ENCODE data around the gene RTF2.
"Not testable (repeated sequence)": the region's sequence is repeated elsewhere in the genome, so short reads cannot be mapped to it uniquely, and the experiment has no call there.

The RTF2 gene

DNA sequence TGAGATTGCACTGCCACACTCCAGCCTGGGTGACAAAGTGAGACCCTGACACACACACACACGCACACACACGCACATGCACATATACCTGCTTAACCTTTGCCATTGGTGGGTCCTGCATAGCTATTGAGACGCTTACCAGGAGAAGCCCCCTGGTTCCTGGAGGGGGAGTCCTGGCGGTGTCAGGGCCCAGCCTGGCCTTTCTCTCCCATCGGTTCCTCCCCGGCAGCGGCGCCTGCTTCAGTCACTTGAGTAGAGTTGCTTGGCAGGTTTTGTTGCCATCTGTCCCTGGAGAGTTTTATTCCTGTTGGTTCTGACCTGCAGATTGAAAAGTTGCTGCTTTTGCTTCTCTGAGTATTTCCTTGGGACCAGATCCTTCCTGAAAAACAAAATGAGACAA lies 35.5 kb downstream of the RTF2 start:
- DNase-seq, result no peak

DNA sequence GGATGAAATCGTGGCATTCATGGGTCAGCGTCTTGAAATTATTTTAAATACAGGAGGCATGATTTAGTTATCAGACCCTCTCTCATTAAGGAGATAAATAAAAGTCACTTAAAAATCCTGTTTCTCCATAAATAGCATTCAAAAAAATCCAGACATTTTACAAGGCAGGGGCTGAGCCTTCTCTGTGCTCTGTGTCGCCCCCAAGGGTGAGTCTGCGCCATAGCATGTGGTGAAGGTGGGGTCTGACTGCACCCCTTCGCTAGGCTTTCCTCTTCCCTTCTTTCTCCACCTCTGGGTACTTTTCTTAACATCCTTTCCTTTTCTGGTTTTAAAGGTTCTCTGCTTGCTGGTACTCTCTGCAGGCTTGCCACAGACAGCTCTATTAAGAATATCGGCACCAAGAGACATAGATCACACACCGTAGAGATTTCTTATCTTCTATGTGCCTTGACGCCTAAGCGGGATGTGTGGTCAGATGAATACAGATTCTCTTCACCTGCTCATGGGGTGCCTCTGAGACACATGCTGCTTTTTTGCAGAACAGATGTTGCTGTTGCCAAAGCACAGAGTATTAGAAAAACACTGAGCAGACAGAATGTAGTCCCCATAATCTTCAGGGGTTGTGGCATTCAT lies 36.1 kb downstream of the RTF2 start:
- DNase-seq, result peak; percentile 25

GRCh38 chr20:56506103-56506502 lies 37.7 kb downstream of the RTF2 start:
- DNase-seq, result no peak

- no peak for DNase-seq
These were observed 43.5 kb downstream of the RTF2 start for GRCh38 chr20:56511926-56512325.

GRCh38 chr20:56513161-56514150 lies 45.0 kb downstream of the RTF2 start:
- no peak for DNase-seq

- no peak for DNase-seq
These were observed 48.2 kb downstream of the RTF2 start for GRCh38 chr20:56516631-56517030.

DNA sequence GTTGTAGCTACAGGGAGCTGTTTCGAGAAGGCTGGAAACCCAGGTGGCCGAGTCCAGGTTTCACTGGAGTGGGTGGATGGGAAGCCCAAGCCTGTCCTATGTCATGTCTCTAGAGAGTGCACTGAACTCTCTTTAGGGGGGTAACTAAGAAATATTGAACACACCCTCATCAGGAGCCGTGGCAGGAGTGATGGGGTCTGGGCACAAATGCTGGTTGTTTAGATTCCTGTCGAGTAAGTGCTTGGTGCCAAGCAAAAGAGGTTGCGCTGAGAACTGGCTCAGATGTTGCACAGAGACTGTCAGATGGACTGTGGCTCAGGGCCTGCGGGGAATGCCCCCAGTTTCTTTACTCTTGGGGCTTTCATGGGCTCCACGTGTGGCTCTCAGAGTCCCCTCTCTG lies 48.8 kb downstream of the RTF2 start:
- no peak for DNase-seq

- no peak for DNase-seq
These were observed 49.2 kb downstream of the RTF2 start for GRCh38 chr20:56517641-56518040.

DNA sequence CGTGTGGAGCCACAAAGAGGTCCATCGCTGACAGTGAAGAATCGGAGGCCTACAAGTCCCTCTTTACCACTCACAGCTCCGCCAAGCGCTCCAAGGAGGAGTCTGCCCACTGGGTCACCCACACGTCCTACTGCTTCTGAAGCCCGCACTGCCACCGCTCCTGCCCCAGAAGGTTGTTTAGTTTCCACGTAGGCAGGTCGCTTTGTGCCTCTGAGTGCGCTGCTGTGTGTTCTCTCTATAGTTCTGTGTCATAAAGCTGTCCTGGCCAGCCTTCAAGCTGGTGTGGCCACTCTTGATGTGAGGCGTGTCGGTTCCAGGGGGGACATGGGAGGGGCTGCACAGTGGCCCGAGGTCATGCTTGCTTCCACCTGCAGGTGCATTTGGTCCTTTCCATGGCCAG lies 49.7 kb downstream of the RTF2 start:
- DNase-seq, result no peak

GRCh38 chr20:56518721-56519398 lies 50.4 kb downstream of the RTF2 start:
- no peak for DNase-seq

GRCh38 chr20:56519551-56519950 lies 51.1 kb downstream of the RTF2 start:
- DNase-seq, result no peak

DNA sequence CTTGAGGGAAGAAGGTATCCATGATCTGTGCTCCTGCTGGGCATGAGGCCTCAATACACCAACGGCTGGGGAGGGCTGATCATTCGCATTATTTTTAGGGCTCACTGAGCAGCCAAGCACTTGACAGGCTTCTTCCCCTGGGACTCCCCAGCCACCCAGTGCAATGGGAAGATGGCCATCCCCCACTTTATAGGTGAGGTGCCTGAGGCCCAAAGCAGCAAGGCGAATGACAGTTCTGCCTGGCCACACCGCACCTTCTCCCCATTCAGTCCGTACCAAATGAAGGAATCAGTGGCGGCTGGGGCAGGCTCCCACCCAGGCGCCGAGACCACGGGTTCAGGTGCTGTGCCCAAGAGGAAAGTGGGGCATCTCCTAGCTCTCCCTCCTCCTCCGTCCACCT lies 51.8 kb downstream of the RTF2 start:
- DNase-seq, result no peak

DNA sequence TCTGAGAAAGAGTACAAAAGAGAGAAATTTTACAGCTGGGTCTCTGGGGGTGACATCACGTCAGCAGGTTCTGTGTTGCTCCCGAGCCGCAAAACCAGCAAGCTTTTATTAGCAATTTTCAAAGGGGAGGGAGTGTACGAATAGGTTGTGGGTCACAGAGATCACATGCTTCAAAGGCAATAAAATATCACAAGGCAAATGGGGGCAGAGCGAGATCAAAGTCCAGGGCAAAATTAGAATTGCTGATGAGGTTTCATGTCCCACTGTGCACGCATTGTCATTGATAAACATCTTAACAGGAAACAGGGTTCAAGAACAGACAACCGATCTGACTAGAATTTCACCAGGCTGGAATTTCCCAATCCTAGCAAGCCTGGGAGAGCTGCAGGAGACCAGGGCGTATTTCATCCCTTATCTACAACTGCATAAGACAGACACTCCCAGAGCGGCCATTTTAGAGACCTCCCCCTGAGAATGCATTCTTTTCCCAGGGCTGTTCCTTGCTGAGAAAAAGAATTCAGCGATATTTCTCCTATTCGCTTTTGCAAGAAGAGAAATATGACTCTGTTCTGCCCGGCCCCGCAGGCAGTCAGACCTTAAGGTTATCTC lies 52.4 kb downstream of the RTF2 start:
- DNase-seq, result not testable (repeated sequence)

DNA sequence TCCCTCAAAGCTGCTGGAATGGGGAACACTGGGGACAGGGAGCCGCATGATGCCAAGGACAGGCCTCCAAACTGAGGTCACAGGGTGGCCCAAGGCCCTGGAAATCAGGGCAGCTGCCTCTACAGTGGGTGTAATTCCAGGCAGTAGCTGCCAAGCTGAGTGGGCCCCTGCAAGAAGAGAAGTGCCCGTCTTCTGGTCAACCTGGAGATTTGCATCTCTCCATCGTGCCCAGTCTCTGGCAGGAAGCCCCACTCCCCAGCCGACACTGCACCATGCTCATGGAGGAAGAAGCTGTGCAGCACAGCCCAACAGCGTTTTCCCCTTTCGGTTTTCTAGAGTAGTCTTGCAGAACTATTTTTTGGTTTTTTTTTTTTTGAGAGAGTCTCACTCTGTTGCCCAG lies 53.9 kb downstream of the RTF2 start:
- no peak for DNase-seq

DNA sequence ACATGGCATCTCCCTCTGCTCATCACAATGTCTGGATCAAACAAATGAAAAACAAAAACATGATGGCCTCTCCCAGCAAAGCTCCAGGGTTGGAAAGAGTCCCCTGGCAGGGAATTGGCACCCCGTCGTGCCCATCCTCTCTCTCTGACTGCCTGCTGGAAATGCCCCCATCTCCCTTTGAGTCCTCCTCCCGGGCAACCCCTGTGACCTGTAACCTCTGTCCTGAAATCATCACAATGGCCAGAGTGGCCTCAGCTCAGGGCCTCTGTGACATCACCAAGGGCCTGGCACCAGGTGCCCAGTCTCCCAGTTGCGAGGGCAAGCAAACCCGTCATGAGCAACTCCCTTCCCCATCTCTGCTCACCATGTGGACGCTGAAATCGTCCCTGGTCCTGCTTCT lies 56.0 kb downstream of the RTF2 start, which contains the start of gene FAM209A:
Gene FAM209A (plus strand): TSS at position 301 of the 400 bp plus-strand sequence. CDS start 65 bp downstream, at position 366.
- not testable (repeated sequence) for DNase-seq

DNA sequence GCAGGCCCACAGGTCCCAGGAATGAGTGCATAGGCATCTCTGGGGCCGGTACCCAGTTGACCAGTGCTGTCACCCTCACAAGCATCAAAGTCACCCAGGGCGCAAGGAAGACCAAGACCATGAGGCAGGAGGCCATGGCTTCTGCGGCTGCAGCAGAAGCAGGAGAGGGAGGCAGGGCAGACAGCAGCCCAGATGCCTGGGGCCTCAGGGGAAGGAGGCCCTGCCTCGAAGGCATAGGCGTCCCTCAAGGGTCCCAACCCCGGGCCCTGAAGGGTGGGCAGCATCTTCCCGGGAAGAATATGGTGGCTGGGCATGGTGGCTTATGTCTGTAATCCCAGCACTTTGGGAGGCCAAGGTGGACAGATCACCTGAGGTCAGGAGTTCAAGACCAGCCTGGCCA lies 59.1 kb downstream of the RTF2 start:
- no peak for DNase-seq

DNA sequence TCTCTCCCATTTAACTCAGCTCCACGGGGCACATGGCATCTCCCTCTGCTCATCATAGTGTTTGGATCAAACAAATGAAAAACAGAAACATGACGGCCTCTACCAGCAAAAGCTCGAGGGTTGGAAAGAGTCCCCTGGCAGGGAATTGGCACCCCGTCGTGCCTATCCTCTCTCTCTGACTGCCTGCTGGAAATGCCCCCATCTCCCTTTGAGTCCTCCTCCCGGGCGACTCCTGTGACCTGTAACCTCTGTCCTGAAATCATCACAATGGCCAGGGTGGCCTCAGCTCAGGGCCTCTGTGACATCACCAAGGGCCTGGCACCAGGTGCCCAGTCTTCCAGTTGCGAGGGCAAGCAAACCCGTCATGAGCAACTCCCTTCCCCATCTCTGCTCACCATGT lies 64.5 kb downstream of the RTF2 start, which contains the start of gene FAM209B:
Gene FAM209B (plus strand): TSS at position 301 of the 400 bp plus-strand sequence. CDS start 96 bp downstream, at position 397.
- not testable (repeated sequence) for DNase-seq

GRCh38 chr20:56537997-56538396 lies 69.6 kb downstream of the RTF2 start:
- DNase-seq, result no peak

DNA sequence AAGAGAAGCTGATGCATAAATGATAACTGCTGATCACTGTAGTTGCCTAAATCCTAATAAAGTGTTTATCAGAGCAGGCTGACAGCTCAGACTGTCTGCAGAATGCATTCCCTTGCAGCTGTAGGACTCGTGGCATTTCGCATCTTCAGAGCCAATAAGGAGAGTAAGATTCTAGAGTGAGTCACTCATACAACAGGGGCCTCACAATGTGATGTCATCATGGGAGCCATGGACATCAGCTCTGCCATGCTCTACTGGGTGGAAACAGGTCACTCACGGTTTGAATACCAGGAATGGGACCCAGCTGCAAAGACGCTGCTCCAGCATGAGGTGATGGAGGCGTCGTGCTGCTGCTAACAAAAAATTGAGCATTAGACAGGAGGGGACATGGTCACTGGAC lies 72.0 kb downstream of the RTF2 start:
- no peak for DNase-seq

GRCh38 chr20:56542489-56543030 lies 74.1 kb downstream of the RTF2 start:
- no peak for DNase-seq

- DNase-seq, result no peak
These were observed 83.1 kb downstream of the RTF2 start for GRCh38 chr20:56551571-56551970.

GRCh38 chr20:56552911-56553629 lies 84.6 kb downstream of the RTF2 start:
- no peak for DNase-seq
